ENCODE results near the gene SOCS1.
"Not testable (repeated sequence)": the region's sequence is repeated elsewhere in the genome, so short reads cannot be mapped to it uniquely, and the experiment has no call there.

SOCS1 gene

GRCh38 chr16:11299865-11300559 is 44.0 kb upstream of the SOCS1 start:
- H3K36me3 ChIP-seq = no peaks in the 10 kb centered on the region
- H3K4me1 ChIP-seq = peaks cover 12% of the 10 kb centered on the region
- H3K9me3 ChIP-seq = no peaks in the 10 kb centered on the region
- no peaks in the 10 kb centered on the region for H3K27me3 ChIP-seq
- no peak overlapping the region for H3K4me3 ChIP-seq (ENCODE audit: low read depth, low read length)
- DNase-seq = no peak
- TF ChIP-seq CTCF (IDR thresholded peaks at IDR 0.05; ENCODE audit: low read depth, low read length) = no peak

GRCh38 chr16:11298950-11299547 is 43.0 kb upstream of the SOCS1 start:
- H3K27me3 ChIP-seq; H3K4me3 ChIP-seq (ENCODE audit: low read depth, low read length); H3K9me3 ChIP-seq; H3K36me3 ChIP-seq; DNase-seq: not testable (repeated sequence)
- H3K4me1 ChIP-seq = peaks cover 12% of the 10 kb centered on the region

GRCh38 chr16:11298143-11298900 is 42.3 kb upstream of the SOCS1 start:
- Histone ChIP-seq H3K4me3 (ENCODE audit: low read depth, low read length) (no peak overlapping the region), H3K4me1 (peaks cover 8% of the 10 kb centered on the region), H3K9me3 (no peaks in the 10 kb centered on the region), H3K27me3 (no peaks in the 10 kb centered on the region), H3K36me3 (no peaks in the 10 kb centered on the region)
- no peak for TF ChIP-seq CTCF (IDR thresholded peaks at IDR 0.05; ENCODE audit: low read depth, low read length)
- no peak for DNase-seq

GRCh38 chr16:11297492-11298142 is 41.6 kb upstream of the SOCS1 start:
- Histone ChIP-seq H3K36me3 (no peaks in the 10 kb centered on the region), H3K27me3 (no peaks in the 10 kb centered on the region), H3K9me3 (no peaks in the 10 kb centered on the region), H3K4me1 (peaks cover 4% of the 10 kb centered on the region; the same call in 1 of the 2 replicates), H3K4me3 (ENCODE audit: low read depth, low read length) (peak overlapping the region; percentile 35)
- peak; percentile 71 for DNase-seq
- no peak for TF ChIP-seq CTCF (IDR thresholded peaks at IDR 0.05; ENCODE audit: low read depth, low read length)

GRCh38 chr16:11296706-11297491 is 40.9 kb upstream of the SOCS1 start:
- TF ChIP-seq CTCF (IDR thresholded peaks at IDR 0.05; ENCODE audit: low read depth, low read length) = no peak
- H3K4me3 ChIP-seq (ENCODE audit: low read depth, low read length) = peak overlapping the region; percentile 35

GRCh38 chr16:11296351-11296705 is 40.3 kb upstream of the SOCS1 start:
- Histone ChIP-seq H3K36me3 (no peaks in the 10 kb centered on the region), H3K27me3 (no peaks in the 10 kb centered on the region), H3K4me3 (ENCODE audit: low read depth, low read length) (no peak overlapping the region), H3K9me3 (no peaks in the 10 kb centered on the region), H3K4me1 (peaks cover 4% of the 10 kb centered on the region; the same call in 1 of the 2 replicates)
- no peak for TF ChIP-seq CTCF (IDR thresholded peaks at IDR 0.05; ENCODE audit: low read depth, low read length)
- no peak for DNase-seq

More at GRCh38 chr16:11296706-11297491, 40.9 kb upstream of the SOCS1 start:
- DNase-seq = no peak
- peaks cover 4% of the 10 kb centered on the region; the same call in 1 of the 2 replicates for H3K4me1 ChIP-seq
- no peaks in the 10 kb centered on the region for H3K36me3 ChIP-seq
- no peaks in the 10 kb centered on the region for H3K9me3 ChIP-seq
- H3K27me3 ChIP-seq = no peaks in the 10 kb centered on the region

All from BE2C (cell line).